H9 (cell line): ENCODE data around the gene DSTN. TPM values are rescaled to one million over a fixed set of nuclear protein-coding genes. Genes with fewer than 3 reads are reported as not detected.

ENCODE experiments used
- DNase-seq: peaks from one replicate; pipeline ENCODE4 v3.0.0-alpha.2; 2017
- H2AFZ ChIP-seq: one replicate; pipeline ENCODE4 v1.6.1; 2013; ENCODE audit warnings: mild to moderate bottlenecking, low read length, control low read depth, moderate library complexity
- H2AK5ac ChIP-seq: 2 replicates; pipeline ENCODE4 v1.6.1; 2013; ENCODE audit warnings: low read length, control low read depth, mixed read lengths; ENCODE audit not compliant: insufficient read length
- H2BK120ac ChIP-seq: one replicate; pipeline ENCODE4 v1.6.1; 2013; ENCODE audit warnings: low read depth, mild to moderate bottlenecking, low read length, control low read depth, inconsistent platforms; ENCODE audit not compliant: poor library complexity, severe bottlenecking
- H2BK12ac ChIP-seq: 2 replicates; pipeline ENCODE4 v1.6.1; 2013; ENCODE audit warnings: low read length, control low read depth, mixed read lengths, low read depth; ENCODE audit not compliant: insufficient read length
- H2BK15ac ChIP-seq: 2 replicates; pipeline ENCODE4 v1.6.1; 2013; ENCODE audit warnings: low read depth, low read length, control low read depth
- H2BK20ac ChIP-seq: one replicate; pipeline ENCODE4 v1.6.1; 2013; ENCODE audit warnings: low read depth, mild to moderate bottlenecking, low read length, control low read depth, inconsistent platforms; ENCODE audit not compliant: poor library complexity, severe bottlenecking
- H2BK5ac ChIP-seq: 2 replicates; pipeline ENCODE4 v1.6.1; 2013; ENCODE audit warnings: low read length, control low read depth, mixed read lengths; ENCODE audit not compliant: insufficient read length
- H3K14ac ChIP-seq: 2 replicates; pipeline ENCODE4 v1.6.1; 2013; ENCODE audit warnings: low read length, control low read depth; ENCODE audit not compliant: insufficient read depth
- H3K18ac ChIP-seq: 2 replicates; pipeline ENCODE4 v1.6.1; 2013; ENCODE audit warnings: low read depth, mild to moderate bottlenecking, mixed read lengths, low read length, control low read depth; ENCODE audit not compliant: insufficient read length
- H3K23ac ChIP-seq: 2 replicates; pipeline ENCODE4 v1.6.1; 2013; ENCODE audit warnings: low read length, control low read depth, mixed read lengths, low read depth; ENCODE audit not compliant: insufficient read length
- H3K23me2 ChIP-seq: 2 replicates; pipeline ENCODE4 v1.6.1; 2013; ENCODE audit warnings: low read depth, mild to moderate bottlenecking, mixed read lengths, low read length, control low read depth; ENCODE audit not compliant: insufficient read length, poor library complexity, severe bottlenecking
- H3K27ac ChIP-seq: 2 replicates; pipeline ENCODE4 v1.5.1; 2013; ENCODE audit warnings: low read length, control low read depth, mixed read lengths, low read depth; ENCODE audit not compliant: insufficient read length
- H3K27me3 ChIP-seq: 2 replicates; pipeline ENCODE4 v1.6.1; 2013; ENCODE audit warnings: low read length, control low read depth, inconsistent platforms; ENCODE audit not compliant: insufficient read depth
- H3K4ac ChIP-seq: 2 replicates; pipeline ENCODE4 v1.6.1; 2013; ENCODE audit warnings: low read depth, mild to moderate bottlenecking, control low read depth, inconsistent platforms, low read length, moderate library complexity
- H3K4me1 ChIP-seq: 2 replicates; pipeline ENCODE4 v1.6.1; 2013; ENCODE audit warnings: low read length, control low read depth, inconsistent platforms; ENCODE audit not compliant: insufficient read depth
- H3K4me2 ChIP-seq: 2 replicates; pipeline ENCODE4 v1.6.1; 2013; ENCODE audit warnings: low read length, control low read depth, mixed read lengths; ENCODE audit not compliant: insufficient read length, insufficient read depth
- H3K56ac ChIP-seq: 2 replicates; pipeline ENCODE4 v1.6.1; 2013; ENCODE audit warnings: low read depth, mild to moderate bottlenecking, mixed read lengths, low read length, control low read depth; ENCODE audit not compliant: insufficient read length
- H3K79me1 ChIP-seq: 2 replicates; pipeline ENCODE4 v1.6.1; 2013; ENCODE audit warnings: low read depth, mild to moderate bottlenecking, moderate library complexity, low read length, control low read depth, inconsistent platforms; ENCODE audit not compliant: insufficient read depth, poor library complexity, severe bottlenecking
- H3K79me2 ChIP-seq: 2 replicates; pipeline ENCODE4 v1.6.1; 2013; ENCODE audit warnings: low read length, control low read depth, inconsistent platforms; ENCODE audit not compliant: insufficient read depth
- H3K9ac ChIP-seq: 2 replicates; pipeline ENCODE4 v1.6.1; 2013; ENCODE audit warnings: low read length, control low read depth, mixed read lengths; ENCODE audit not compliant: insufficient read length; ENCODE audit errors: extremely low read depth
- H3K9me3 ChIP-seq: one replicate; pipeline ENCODE4 v1.6.1; 2013; ENCODE audit warnings: low read depth, low read length, inconsistent platforms; ENCODE audit not compliant: control insufficient read depth
- H3T11ph ChIP-seq: one replicate; pipeline ENCODE4 v1.6.1; 2013; ENCODE audit warnings: mild to moderate bottlenecking, low read length, control low read depth, inconsistent platforms
- H4K20me1 ChIP-seq: one replicate; pipeline ENCODE4 v1.6.1; 2013; ENCODE audit not compliant: control insufficient read depth, insufficient read length, insufficient read depth
- H4K5ac ChIP-seq: 2 replicates; pipeline ENCODE4 v1.6.1; 2013; ENCODE audit warnings: low read depth, mild to moderate bottlenecking, mixed read lengths, low read length, control low read depth; ENCODE audit not compliant: insufficient read length
- H4K8ac ChIP-seq: replicated peaks from 2 replicates; pipeline ENCODE4 v1.6.1; 2013; ENCODE audit warnings: low read length, control low read depth, mixed read lengths, low read depth; ENCODE audit not compliant: insufficient read length
- H4K91ac ChIP-seq: 2 replicates; pipeline ENCODE4 v1.6.1; 2013; ENCODE audit warnings: low read depth, mild to moderate bottlenecking, moderate library complexity, mixed read lengths, low read length, control low read depth; ENCODE audit not compliant: insufficient read length
- H3K27ac Mint-ChIP-seq, 3 experiments: 2 replicates in 2 of 3; 3 replicates in 1 of 3; pipeline ENCODE4 v1.8.0; 2020 to 2021; ENCODE audit warnings: mixed read lengths in 3 of 3, mild to moderate bottlenecking in 1 of 3, moderate library complexity in 1 of 3
- H3K27me3 Mint-ChIP-seq: 2 replicates; pipeline ENCODE4 v1.8.0; 2021; ENCODE audit warnings: low read depth, mild to moderate bottlenecking, moderate library complexity, mixed read lengths
- H3K36me3 Mint-ChIP-seq, 3 experiments: 2 replicates in 2 of 3; 3 replicates in 1 of 3; pipeline ENCODE4 v1.8.0; 2020 to 2021; ENCODE audit warnings: low read depth in 3 of 3, mixed read lengths in 3 of 3; ENCODE audit not compliant: insufficient read depth in 1 of 3
- H3K4me1 Mint-ChIP-seq, 2 experiments: 2 replicates each; pipeline ENCODE4 v1.8.0; 2020; ENCODE audit warnings: mixed read lengths in 2 of 2
- H3K4me3 Mint-ChIP-seq, 2 experiments: 2 replicates in 1 of 2; 3 replicates in 1 of 2; pipeline ENCODE4 v1.8.0; 2020 to 2021; ENCODE audit warnings: mild to moderate bottlenecking in 2 of 2, mixed read lengths in 2 of 2, moderate library complexity in 1 of 2
- H3K9me3 Mint-ChIP-seq, 2 experiments: 2 replicates in 1 of 2; 3 replicates in 1 of 2; pipeline ENCODE4 v1.8.0; 2020; ENCODE audit warnings: mild to moderate bottlenecking in 2 of 2, mixed read lengths in 2 of 2, moderate library complexity in 1 of 2
- WGBS: extraction: QIAGEN DNeasy Blood & Tissue Kit; methylation state at CpG from one replicate; pipeline ENCODE4 v1.1.7; 2013; ENCODE audit warnings: missing lambda C conversion rate, low lambda C conversion rate, mixed read lengths; ENCODE audit not compliant: insufficient read length; ENCODE audit errors: extremely low coverage; 5-methylcytosine and 5-hydroxymethylcytosine counted together
- total RNA-seq: library from RNA; stranded (reverse); gene quantifications from 2 replicates; pipeline ENCODE4 v1.2.1, GENCODE V29; 2021
- TF ChIP-seq, protein P1 (sequence below): fragments of 200-600 bp; sonication (generic); conservative IDR thresholded peaks from 3 replicates; pipeline ENCODE4 v1.8.0; 2021; ENCODE audit warnings: antibody characterized with exemption, mild to moderate bottlenecking

Gene DSTN
- total RNA-seq, 1 experiment from 2014 or later: 145 TPM

DNA sequence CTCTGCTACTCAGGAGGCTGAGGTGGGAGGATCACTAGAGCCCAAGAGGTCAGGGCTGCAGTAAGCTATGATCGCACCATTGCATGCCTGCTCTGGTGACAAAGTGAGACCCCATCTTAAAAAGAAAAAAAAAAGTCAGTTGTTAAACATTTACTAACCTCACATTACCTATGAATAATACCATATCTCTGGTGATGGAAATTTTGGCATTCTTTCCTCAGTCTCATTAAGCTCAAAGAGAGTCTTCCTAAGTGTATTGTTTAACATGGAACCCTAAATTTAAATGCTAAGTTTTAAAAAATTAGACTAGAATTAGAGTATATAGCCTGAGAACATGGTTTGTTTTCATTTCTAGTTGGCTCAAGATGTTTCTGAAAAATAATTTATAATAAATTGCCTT, 27.4 kb upstream of the DSTN start:
- Histone ChIP-seq H3K27ac (no peak overlapping the region), H2AFZ (no peak overlapping the region), H3K79me1 (no peaks in the 10 kb centered on the region), H2BK12ac (no peak overlapping the region), H3K18ac (no peak overlapping the region), H4K5ac (no peak overlapping the region), H2BK5ac (no peak overlapping the region), H2BK15ac (no peak overlapping the region), H4K8ac (no peak overlapping the region), H4K91ac (no peak overlapping the region), H3K27me3 (no peaks in the 10 kb centered on the region), H3K23ac (no peak overlapping the region), H3K14ac (no peak overlapping the region), H2BK120ac (no peak overlapping the region), H2AK5ac (no peak overlapping the region), H4K20me1 (no peaks in the 10 kb centered on the region), H3T11ph (no peak overlapping the region), H3K79me2 (no peaks in the 10 kb centered on the region), H3K23me2 (no peaks in the 10 kb centered on the region), H3K4me2 (no peak overlapping the region), H2BK20ac (no peak overlapping the region), H3K4ac (no peak overlapping the region), H3K9me3 (no peaks in the 10 kb centered on the region), H3K56ac (no peak overlapping the region), H3K4me1 (no peaks in the 10 kb centered on the region), H3K9ac (no peak overlapping the region)
- H3K9me3 Mint-ChIP-seq: no peaks in the 10 kb centered on the region
- H3K36me3 Mint-ChIP-seq: peaks cover 0 to 1% (median 0%) of the 10 kb centered on the region in 3 experiments; a peak in 1 of 7 replicates
- WGBS: no CpG with 5 or more reads among the region's 1 CpG
- H3K4me3 Mint-ChIP-seq: no peak overlapping the region
- no peaks in the 10 kb centered on the region for H3K27me3 Mint-ChIP-seq
- H3K4me1 Mint-ChIP-seq: peaks cover 3 to 8% of the 10 kb centered on the region in 2 experiments; a peak in 3 of 4 replicates
- TF ChIP-seq, protein P1, sequence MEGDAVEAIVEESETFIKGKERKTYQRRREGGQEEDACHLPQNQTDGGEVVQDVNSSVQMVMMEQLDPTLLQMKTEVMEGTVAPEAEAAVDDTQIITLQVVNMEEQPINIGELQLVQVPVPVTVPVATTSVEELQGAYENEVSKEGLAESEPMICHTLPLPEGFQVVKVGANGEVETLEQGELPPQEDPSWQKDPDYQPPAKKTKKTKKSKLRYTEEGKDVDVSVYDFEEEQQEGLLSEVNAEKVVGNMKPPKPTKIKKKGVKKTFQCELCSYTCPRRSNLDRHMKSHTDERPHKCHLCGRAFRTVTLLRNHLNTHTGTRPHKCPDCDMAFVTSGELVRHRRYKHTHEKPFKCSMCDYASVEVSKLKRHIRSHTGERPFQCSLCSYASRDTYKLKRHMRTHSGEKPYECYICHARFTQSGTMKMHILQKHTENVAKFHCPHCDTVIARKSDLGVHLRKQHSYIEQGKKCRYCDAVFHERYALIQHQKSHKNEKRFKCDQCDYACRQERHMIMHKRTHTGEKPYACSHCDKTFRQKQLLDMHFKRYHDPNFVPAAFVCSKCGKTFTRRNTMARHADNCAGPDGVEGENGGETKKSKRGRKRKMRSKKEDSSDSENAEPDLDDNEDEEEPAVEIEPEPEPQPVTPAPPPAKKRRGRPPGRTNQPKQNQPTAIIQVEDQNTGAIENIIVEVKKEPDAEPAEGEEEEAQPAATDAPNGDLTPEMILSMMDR: no peak
- no peak overlapping the region for H3K27ac Mint-ChIP-seq
- DNase-seq: no peak
